Memory B cell (primary cell): Measurements from ENCODE around the gene AGGF1.

Source experiments
- ATAC-seq: fragments of 150-1000 bp; cut with Tn5 transposase; 2 replicates; pipeline ENCODE4 v1.10.0; 2021; ENCODE audit warnings: low read depth, mild to moderate bottlenecking, moderate library complexity
- DNase-seq, 2 donors: peaks; one replicate each; pipeline ENCODE4 v3.0.0; 2022; ENCODE audit warnings: low spot score in 2 of 2
- H3K27ac Mint-ChIP-seq: one replicate; pipeline ENCODE4 v1.8.0; 2022; ENCODE audit warnings: mild to moderate bottlenecking, moderate library complexity, mixed read lengths
- H3K27me3 Mint-ChIP-seq: one replicate; pipeline ENCODE4 v1.8.0; 2022; ENCODE audit warnings: mixed read lengths
- H3K36me3 Mint-ChIP-seq: one replicate; pipeline ENCODE4 v1.8.0; 2022; ENCODE audit warnings: mild to moderate bottlenecking, mixed read lengths
- H3K4me1 Mint-ChIP-seq: one replicate; pipeline ENCODE4 v1.8.0; 2022; ENCODE audit warnings: mixed read lengths
- H3K4me3 Mint-ChIP-seq: one replicate; pipeline ENCODE4 v1.8.0; 2022; ENCODE audit warnings: mild to moderate bottlenecking, moderate library complexity, mixed read lengths
- H3K9me3 Mint-ChIP-seq: one replicate; pipeline ENCODE4 v1.8.0; 2022; ENCODE audit warnings: mixed read lengths

Gene AGGF1

DNA sequence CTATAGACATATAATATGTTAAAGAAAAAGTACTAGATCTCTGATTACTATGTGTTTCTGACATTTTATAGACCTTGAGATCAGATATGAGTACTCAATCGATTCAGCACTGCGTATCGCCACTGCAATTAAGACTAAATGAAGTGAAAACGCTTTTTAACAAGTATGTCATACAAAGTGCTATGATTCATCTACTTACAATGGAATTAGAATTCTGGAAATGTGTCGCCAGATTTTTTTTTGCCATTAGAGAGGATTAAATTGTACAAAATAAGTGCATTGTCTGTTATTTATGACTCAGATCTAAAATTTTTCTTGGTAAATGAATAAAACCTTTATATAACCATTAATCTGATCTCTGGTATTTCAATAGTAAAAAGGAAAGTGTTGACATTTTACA is 20.0 kb upstream of the AGGF1 start:
- Mint-ChIP-seq H3K4me3 (no peak overlapping the region), H3K36me3 (no peaks in the 10 kb centered on the region), H3K27me3 (peaks cover 14% of the 10 kb centered on the region), H3K27ac (no peak overlapping the region), H3K4me1 (no peaks in the 10 kb centered on the region), H3K9me3 (no peaks in the 10 kb centered on the region)
- ATAC-seq (no peak), DNase-seq (no peak)

DNA sequence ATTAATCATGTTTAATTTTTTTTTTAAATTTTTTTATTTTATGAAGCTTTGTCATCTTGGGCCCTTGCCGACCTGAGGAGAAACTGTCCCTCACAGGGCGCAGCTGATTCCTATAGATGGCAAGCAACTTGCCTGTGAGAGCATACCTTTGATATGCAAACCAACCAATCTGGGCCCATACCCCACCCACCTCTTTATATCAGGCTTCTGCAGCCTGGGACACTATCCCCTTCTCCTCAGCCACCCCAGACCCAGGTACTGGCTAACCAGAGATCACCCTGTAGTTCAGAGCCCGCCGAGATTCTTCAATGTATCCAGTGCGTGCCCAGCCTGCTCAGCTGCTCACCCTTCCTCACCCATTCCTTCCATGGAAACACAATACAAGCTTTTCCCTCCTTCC is 18.7 kb upstream of the AGGF1 start:
- peaks cover 10% of the 10 kb centered on the region for H3K27me3 Mint-ChIP-seq
- no peak for ATAC-seq
- H3K4me1 Mint-ChIP-seq = no peaks in the 10 kb centered on the region
- no peaks in the 10 kb centered on the region for H3K36me3 Mint-ChIP-seq
- H3K27ac Mint-ChIP-seq = no peak overlapping the region
- no peak overlapping the region for H3K4me3 Mint-ChIP-seq
- H3K9me3 Mint-ChIP-seq = no peaks in the 10 kb centered on the region
- no peak for DNase-seq

DNA sequence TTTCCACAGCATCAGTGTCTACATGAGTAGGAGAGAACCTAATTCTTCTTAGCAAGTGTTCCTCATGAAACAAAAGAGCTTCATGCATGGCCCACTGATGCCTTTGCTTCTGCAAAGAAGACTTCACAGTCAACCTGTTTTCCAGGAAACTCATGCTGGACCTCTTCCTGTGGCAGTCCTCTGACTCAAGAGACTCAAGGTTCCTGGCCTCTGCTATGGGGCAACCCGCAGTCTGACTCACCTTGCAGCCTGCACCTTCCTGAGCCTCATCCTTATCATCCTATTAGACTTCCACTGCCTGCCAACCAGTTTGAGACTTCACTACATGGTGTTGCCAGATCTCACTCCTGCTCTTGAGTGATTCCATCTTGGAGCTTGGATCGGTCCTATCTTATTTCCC is 17.6 kb upstream of the AGGF1 start:
- Mint-ChIP-seq H3K36me3 (no peaks in the 10 kb centered on the region), H3K4me1 (no peaks in the 10 kb centered on the region), H3K4me3 (no peak overlapping the region), H3K9me3 (no peaks in the 10 kb centered on the region), H3K27ac (no peak overlapping the region), H3K27me3 (peaks cover 10% of the 10 kb centered on the region)
- no peak for DNase-seq
- ATAC-seq = no peak

DNA sequence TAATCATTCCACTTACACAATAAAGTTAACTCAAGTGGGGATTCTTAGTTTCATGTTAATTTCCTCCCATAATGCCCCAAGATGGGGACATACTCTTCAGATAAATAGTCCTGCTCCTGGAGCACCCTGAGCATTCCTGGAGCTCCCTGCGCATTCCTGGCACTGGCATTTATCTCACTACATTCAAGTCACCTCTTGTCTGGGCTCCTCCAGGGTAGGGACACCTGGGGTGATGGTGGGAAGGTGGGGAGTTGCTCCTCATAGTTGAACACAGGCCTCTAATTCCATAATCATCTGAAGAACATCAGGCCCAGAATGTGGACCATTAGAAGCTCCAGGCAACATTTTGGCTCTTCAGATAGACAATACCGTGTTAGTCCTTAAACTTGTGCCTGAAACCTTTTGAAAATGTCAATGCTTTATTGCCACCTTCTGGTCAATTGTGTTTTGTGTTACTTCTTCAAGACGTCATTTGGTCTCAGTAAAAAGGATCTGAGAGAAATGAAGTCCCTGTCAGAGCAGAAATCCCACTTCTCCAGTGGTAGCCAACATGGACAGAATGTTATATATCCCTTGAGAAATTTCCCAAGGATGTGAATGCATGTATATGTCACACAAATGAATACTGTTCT is 14.2 kb upstream of the AGGF1 start:
- Mint-ChIP-seq H3K4me1 (no peaks in the 10 kb centered on the region), H3K9me3 (no peaks in the 10 kb centered on the region), H3K36me3 (no peaks in the 10 kb centered on the region), H3K27me3 (peaks cover 9% of the 10 kb centered on the region), H3K4me3 (no peak overlapping the region), H3K27ac (no peak overlapping the region)
- ATAC-seq = no peak
- peak in 1 of 2 donors; percentile 3 for DNase-seq

DNA sequence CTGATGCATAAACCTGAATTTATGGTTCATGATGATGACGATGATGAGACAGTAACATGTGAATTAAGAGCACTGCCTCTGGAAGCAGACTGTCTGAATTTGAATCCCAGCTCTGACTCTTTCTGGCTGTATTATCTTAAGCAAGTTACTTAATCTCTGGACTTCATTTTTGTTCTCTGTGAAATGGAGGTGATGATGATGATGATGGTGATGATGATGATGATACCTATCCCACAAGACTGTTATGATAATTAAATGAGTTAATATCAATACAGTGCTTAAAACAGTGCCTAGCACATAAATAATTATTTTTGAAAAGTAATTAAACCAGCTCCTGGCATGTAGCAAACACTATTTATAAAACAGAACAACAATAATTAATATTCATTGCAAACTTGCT is 13.2 kb upstream of the AGGF1 start:
- Mint-ChIP-seq H3K4me1 (no peaks in the 10 kb centered on the region), H3K27ac (no peak overlapping the region), H3K27me3 (peaks cover 9% of the 10 kb centered on the region), H3K36me3 (no peaks in the 10 kb centered on the region), H3K4me3 (no peak overlapping the region), H3K9me3 (no peaks in the 10 kb centered on the region)
- ATAC-seq (no peak), DNase-seq (no peak)

DNA sequence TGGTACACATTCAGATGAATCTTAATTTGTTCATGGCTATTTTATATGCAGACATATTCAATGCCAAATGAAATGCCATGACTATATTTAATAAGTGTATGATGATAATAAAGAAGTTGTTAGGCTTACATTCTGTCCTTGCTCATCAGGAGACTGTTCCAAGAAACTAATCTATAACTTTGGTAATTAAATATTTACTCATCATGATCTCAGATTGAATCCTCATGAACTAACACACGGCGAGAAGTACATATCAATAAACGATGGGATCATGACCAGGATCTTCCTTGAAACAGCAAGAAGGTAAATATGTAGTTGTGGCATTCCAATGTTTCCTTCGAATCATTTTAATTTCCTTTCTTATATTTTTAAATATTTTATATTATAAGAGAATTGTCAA is 12.5 kb upstream of the AGGF1 start:
- no peak overlapping the region for H3K4me3 Mint-ChIP-seq

DNA sequence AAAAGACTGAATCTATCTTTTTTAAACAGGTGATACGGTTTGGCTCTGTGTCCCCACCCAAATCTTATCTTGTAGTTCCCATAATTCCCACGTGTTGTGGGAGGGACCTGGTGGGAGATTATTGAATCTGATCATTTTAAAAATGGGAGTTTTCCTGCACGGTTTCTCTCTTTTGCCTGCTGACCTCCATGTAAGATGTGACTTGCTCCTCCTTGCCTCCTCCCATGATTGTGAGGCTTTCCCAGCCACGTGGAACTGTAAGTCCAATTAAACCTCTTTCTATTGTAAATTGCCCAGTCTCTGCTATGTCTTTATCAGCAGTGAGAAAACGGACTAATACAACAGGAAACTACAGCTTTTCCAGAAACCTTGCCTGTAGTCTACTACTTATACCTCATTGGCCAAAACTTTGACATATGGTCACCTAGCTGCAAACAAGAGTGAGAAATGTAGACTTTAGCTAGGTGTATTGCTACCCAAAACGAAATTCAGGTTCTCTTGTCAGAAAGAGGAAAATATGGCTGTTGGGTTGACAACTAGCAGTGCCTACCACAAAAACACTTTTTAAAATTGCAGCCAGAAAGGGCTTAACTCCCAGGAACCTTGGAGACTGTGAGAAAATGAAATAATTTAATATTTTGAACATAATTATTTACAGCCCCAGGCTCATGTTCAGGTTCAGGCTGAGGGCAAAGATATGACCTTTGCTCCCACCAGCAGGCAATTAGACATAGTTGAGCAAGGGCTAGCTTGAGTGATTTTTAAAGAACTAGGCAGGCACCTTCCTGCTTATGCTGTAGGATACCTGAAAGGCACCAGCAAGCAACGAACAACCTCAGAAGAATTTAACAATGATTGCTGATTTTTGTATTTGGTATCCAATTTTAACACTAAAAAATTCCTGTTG is 7.4 kb upstream of the AGGF1 start:
- DNase-seq (no peak), ATAC-seq (no peak)
- Mint-ChIP-seq H3K4me1 (no peaks in the 10 kb centered on the region), H3K27me3 (peaks cover 7% of the 10 kb centered on the region), H3K27ac (no peak overlapping the region), H3K9me3 (peaks cover 2% of the 10 kb centered on the region), H3K36me3 (peaks cover 3% of the 10 kb centered on the region), H3K4me3 (no peak overlapping the region)

More for the DNA sequence above, 12.5 kb upstream of the AGGF1 start:
- no peak overlapping the region for H3K27ac Mint-ChIP-seq
- H3K27me3 Mint-ChIP-seq = peaks cover 13% of the 10 kb centered on the region
- peaks cover 2% of the 10 kb centered on the region for H3K9me3 Mint-ChIP-seq
- H3K4me1 Mint-ChIP-seq = no peaks in the 10 kb centered on the region
- ATAC-seq = no peak
- DNase-seq = no peak
- peaks cover 2% of the 10 kb centered on the region for H3K36me3 Mint-ChIP-seq

DNA sequence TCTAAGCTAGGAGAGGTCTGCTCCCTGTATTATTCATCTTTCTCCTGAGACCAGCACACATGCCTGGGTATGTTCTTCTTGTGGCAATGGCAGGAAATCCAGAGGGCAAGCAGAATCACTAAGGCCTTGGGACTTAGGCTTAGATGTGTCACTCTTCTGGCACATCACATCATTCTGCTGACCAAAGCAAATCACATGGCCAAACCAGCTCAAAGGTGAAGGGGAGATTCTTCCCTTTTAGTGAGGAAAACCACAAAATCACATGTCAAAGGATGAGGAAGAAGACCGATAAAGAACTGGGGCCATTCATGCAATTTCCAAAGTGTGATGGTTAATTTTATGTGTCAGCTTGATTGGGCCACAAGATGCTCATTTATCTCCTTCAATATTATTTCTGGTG is 5.7 kb upstream of the AGGF1 start:
- Mint-ChIP-seq H3K4me3 (no peak overlapping the region), H3K27me3 (peaks cover 5% of the 10 kb centered on the region), H3K36me3 (peaks cover 7% of the 10 kb centered on the region), H3K4me1 (no peaks in the 10 kb centered on the region), H3K27ac (no peak overlapping the region), H3K9me3 (peaks cover 10% of the 10 kb centered on the region)
- ATAC-seq = no peak
- no peak for DNase-seq

DNA sequence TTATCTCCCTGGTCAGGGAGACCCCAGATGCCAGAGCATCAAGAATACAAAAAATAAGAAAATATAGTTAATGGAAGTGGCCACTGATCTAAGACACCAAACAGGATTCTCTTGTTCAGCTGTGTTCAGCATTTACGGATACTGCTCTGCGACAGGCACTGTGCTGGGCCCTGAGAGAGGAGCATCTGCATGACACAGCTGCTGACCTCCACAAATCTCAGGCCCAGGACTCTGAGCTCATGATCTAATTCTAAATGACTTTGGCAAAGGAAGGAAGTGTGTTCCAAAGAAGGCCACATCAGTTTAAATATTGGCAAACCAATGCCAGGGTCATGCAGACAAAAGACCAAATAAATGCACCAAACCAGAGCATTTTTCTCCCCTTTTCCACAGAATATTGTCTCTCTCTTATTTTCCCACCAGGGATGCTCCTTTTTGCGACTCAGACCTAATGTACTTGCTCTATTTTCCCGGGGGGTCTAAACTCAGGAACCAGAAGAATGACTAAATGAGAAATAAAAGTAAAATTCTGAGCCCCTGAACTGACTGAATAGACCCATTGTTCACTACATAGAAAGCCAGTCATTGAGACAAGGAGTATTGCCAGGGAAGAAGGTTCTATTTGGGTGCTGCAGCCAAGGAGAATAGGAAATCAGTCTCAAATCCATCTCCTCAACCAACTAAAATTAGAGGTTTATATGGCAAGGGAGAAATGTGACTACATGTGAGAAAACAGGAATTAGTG is 1.4 kb upstream of the AGGF1 start:
- H3K27ac Mint-ChIP-seq = peak overlapping the region; percentile 41
- ATAC-seq (no peak), DNase-seq (no peak)
- H3K4me1 Mint-ChIP-seq = peaks cover 5% of the 10 kb centered on the region
- H3K4me3 Mint-ChIP-seq = peak overlapping the region; percentile 53
- H3K36me3 Mint-ChIP-seq = peaks cover 6% of the 10 kb centered on the region
- H3K27me3 Mint-ChIP-seq = no peaks in the 10 kb centered on the region
- peaks cover 8% of the 10 kb centered on the region for H3K9me3 Mint-ChIP-seq

DNA sequence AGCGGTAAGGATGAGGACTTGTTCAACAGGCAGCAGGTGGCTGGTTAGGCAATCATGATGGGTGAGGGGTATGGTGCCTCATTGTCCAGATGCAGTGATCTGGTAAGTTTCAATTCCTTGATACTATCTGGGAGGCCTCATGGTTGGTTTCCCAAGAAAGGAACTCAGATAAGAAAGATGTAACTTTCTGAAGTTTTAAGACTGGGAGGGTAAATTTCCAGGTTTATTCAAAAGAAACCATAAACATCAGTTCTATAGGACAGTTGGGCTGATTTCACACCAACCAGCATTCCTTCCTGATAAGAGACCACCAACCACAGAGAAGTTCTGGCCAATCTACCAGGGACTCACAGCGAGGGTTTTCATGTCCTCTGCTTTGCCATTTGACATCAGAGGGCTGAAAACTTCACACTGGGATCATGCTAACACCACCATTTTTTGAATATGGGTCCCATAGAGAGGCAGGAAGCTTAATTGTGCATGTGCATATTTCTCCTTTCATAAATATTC is 773 bp upstream of the AGGF1 start:
- DNase-seq (no peak), ATAC-seq (no peak)
- H3K4me1 Mint-ChIP-seq = peaks cover 5% of the 10 kb centered on the region
- peak overlapping the region; percentile 93 for H3K4me3 Mint-ChIP-seq
- H3K9me3 Mint-ChIP-seq = peaks cover 8% of the 10 kb centered on the region
- peak overlapping the region; percentile 41 for H3K27ac Mint-ChIP-seq
- peaks cover 6% of the 10 kb centered on the region for H3K36me3 Mint-ChIP-seq
- no peaks in the 10 kb centered on the region for H3K27me3 Mint-ChIP-seq

DNA sequence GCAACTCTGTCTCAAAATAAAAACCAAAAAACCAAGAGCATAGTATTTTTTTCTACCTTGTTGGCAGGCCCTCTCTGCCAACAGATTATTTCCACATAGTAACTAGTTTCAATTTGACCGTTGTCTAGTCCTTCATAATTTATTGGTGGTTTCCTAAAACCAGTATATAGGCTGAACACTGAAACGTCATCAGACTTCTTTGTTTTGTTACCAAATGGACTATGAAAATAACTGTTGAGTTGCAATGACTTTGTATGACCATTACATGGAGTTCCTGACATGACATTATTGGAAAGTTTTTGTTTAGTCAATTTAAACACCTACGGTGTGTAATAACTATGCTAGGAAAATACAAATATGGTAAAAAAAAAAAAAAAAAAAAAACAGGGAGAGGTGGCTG is 1.7 kb downstream of the AGGF1 start:
- ATAC-seq (no peak), DNase-seq (no peak)
- peak overlapping the region; percentile 93 for H3K4me3 Mint-ChIP-seq
- no peak overlapping the region for H3K27ac Mint-ChIP-seq
- no peaks in the 10 kb centered on the region for H3K27me3 Mint-ChIP-seq
- H3K9me3 Mint-ChIP-seq = peaks cover 8% of the 10 kb centered on the region
- peaks cover 13% of the 10 kb centered on the region for H3K36me3 Mint-ChIP-seq
- peaks cover 5% of the 10 kb centered on the region for H3K4me1 Mint-ChIP-seq

DNA sequence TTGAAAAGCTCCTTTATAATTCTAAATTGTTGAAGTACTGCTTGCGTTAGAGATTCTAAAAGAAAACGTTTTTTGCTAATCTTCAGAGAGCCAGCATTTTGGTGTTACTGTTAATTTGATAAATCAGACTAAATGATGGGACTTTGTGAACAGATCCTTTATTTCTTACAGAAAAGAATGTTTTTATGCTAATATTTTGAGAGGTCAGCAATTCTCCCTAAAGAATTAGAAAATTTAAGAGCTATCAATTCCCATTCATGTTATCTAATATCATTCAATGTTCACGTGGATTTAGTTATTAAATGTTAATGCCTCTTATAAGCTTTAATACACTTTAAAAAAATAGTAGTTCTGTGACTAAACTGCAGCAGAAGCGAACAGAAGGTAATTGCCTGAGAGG is 2.4 kb downstream of the AGGF1 start:
- Mint-ChIP-seq H3K27me3 (no peaks in the 10 kb centered on the region), H3K4me3 (no peak overlapping the region), H3K36me3 (peaks cover 16% of the 10 kb centered on the region), H3K4me1 (peaks cover 5% of the 10 kb centered on the region), H3K27ac (no peak overlapping the region), H3K9me3 (peaks cover 8% of the 10 kb centered on the region)
- no peak for ATAC-seq
- DNase-seq = no peak

DNA sequence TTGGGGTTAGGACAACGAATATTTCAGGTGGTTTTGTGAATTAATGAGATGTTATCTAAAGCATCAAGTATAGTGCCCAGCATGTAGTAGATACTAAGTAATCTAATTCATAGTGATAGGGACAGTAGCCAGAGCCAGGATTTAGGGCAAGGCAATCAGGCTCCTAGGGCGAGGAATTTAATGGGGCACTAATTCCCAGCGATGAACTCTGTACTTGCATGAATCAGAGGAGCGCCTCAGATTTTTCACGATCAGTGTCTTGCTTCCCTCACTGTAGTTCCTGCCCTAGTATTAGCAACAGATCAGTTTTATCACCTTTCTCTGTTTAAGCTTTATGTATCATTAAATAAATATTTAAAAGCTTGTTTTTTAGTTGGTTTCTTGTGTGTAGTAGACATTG is 3.1 kb downstream of the AGGF1 start:
- H3K27ac Mint-ChIP-seq = no peak overlapping the region
- peaks cover 5% of the 10 kb centered on the region for H3K9me3 Mint-ChIP-seq
- no peaks in the 10 kb centered on the region for H3K27me3 Mint-ChIP-seq
- H3K36me3 Mint-ChIP-seq = peaks cover 16% of the 10 kb centered on the region
- H3K4me1 Mint-ChIP-seq = peaks cover 5% of the 10 kb centered on the region
- DNase-seq (no peak), ATAC-seq (no peak)
- H3K4me3 Mint-ChIP-seq = no peak overlapping the region

DNA sequence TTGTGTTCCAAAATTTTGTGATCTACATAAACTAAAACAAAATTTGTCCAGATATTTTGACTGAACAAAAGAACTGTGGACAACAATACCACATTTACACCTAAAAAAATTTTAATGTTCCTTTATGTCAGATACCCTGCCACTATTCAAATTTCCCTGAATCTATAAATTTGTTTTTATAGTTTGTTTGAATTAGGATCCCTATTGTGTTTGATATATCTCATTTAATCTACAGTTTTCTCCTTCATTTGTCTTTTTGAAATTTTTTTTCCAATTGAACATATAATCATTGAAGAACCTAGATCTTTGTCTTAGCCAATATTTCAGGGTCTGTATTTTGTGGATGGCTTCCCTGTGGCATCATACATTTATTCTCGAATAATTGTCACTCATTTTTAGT is 5.7 kb downstream of the AGGF1 start:
- no peak for ATAC-seq
- no peaks in the 10 kb centered on the region for H3K9me3 Mint-ChIP-seq

More for the DNA sequence above, 5.7 kb downstream of the AGGF1 start:
- Mint-ChIP-seq H3K4me3 (no peak overlapping the region), H3K36me3 (peaks cover 18% of the 10 kb centered on the region), H3K27me3 (no peaks in the 10 kb centered on the region), H3K4me1 (peaks cover 3% of the 10 kb centered on the region), H3K27ac (no peak overlapping the region)
- DNase-seq = no peak
